IMR-90 (cell line): ENCODE results near the gene MAG. TPM values are rescaled to one million over a fixed set of nuclear protein-coding genes. Genes with fewer than 3 reads are reported as not detected.

ENCODE experiments used
- ATAC-seq: fragments of 200-7000 bp; cut with Tn5 transposase; 2 replicates; pipeline ENCODE4 v1.9.1; 2020; ENCODE audit warnings: low read depth, mild to moderate bottlenecking, moderate library complexity
- BruUV-seq: library from RNA; stranded (reverse); fragments of 400-500 nt; replicated peaks from 2 replicates; lab custom pipeline; 2021; lab: Mats Ljungman, UMichigan
- CTCF ChIA-PET: fragments of 300-600 bp; formaldehyde crosslinking; extraction: SDS; loops from one replicate; lab custom pipeline; 2021; ENCODE audit warnings: antibody characterized with exemption; lab: Yijun Ruan, JAX
- POLR2A ChIA-PET: fragments of 300-600 bp; sonication (Branson Sonifier 250); formaldehyde crosslinking; loops from one replicate; lab custom pipeline; 2022; ENCODE audit warnings: antibody characterized with exemption; ENCODE audit not compliant: unreplicated experiment; lab: Charles Lee
- DNase-seq: peaks from one replicate; pipeline ENCODE4 v3.0.0; 2013
- H2AFZ ChIP-seq: replicated peaks from 2 replicates; pipeline ENCODE3; 2013; ENCODE audit warnings: low read length, mild to moderate bottlenecking; ENCODE audit not compliant: poor library complexity
- H2AK5ac ChIP-seq: 2 replicates; pipeline ENCODE4 v1.6.1; 2013; ENCODE audit warnings: low read depth, low read length, inconsistent platforms
- H2AK9ac ChIP-seq: replicated peaks from 2 replicates; pipeline ENCODE3; 2013; ENCODE audit warnings: mild to moderate bottlenecking, low read depth, low read length, moderate library complexity; ENCODE audit not compliant: poor library complexity
- H2BK120ac ChIP-seq: 2 replicates; pipeline ENCODE4 v1.6.1; 2013; ENCODE audit warnings: low read depth, low read length, inconsistent platforms
- H2BK15ac ChIP-seq: 3 replicates; pipeline ENCODE4 v1.6.1; 2013; ENCODE audit warnings: low read depth, low read length, inconsistent platforms
- H2BK20ac ChIP-seq: 2 replicates; pipeline ENCODE4 v1.6.1; 2013; ENCODE audit warnings: low read depth, mild to moderate bottlenecking, inconsistent platforms, low read length, moderate library complexity
- H2BK5ac ChIP-seq: 2 replicates; pipeline ENCODE4 v1.6.1; 2013; ENCODE audit warnings: mild to moderate bottlenecking, low read depth, low read length, inconsistent platforms; ENCODE audit not compliant: poor library complexity, severe bottlenecking
- H3K14ac ChIP-seq: replicated peaks from 2 replicates; pipeline ENCODE4 v1.6.1; 2013; ENCODE audit warnings: low read depth, low read length, inconsistent platforms
- H3K18ac ChIP-seq: 2 replicates; pipeline ENCODE4 v1.6.1; 2013; ENCODE audit warnings: low read depth, low read length, control low read depth
- H3K23ac ChIP-seq: 2 replicates; pipeline ENCODE4 v1.6.1; 2013; ENCODE audit warnings: low read depth, low read length, inconsistent platforms
- H3K27ac ChIP-seq: 2 replicates; pipeline ENCODE4 v1.5.1; 2013; ENCODE audit warnings: mild to moderate bottlenecking, control low read depth, low read length; ENCODE audit not compliant: insufficient read depth
- H3K27me3 ChIP-seq: 2 replicates; pipeline ENCODE4 v1.6.1; 2013; ENCODE audit warnings: low read length; ENCODE audit not compliant: control insufficient read depth, insufficient read depth
- H3K36me3 ChIP-seq: 2 replicates; pipeline ENCODE4 v1.6.1; 2013; ENCODE audit warnings: low read length, mixed read lengths; ENCODE audit not compliant: control insufficient read depth, insufficient read depth
- H3K4ac ChIP-seq: 2 replicates; pipeline ENCODE4 v1.6.1; 2013; ENCODE audit warnings: low read depth, low read length, inconsistent platforms
- H3K4me1 ChIP-seq: 2 replicates; pipeline ENCODE4 v1.6.1; 2013; ENCODE audit warnings: low read length, mixed read lengths; ENCODE audit not compliant: control insufficient read depth, insufficient read depth
- H3K4me2 ChIP-seq: 2 replicates; pipeline ENCODE4 v1.6.1; 2013; ENCODE audit warnings: low read depth, mild to moderate bottlenecking, control low read depth, low read length, moderate library complexity
- H3K4me3 ChIP-seq: 2 replicates; pipeline ENCODE4 v1.5.1; 2013; ENCODE audit warnings: low read depth, mild to moderate bottlenecking, control low read depth, low read length, moderate library complexity; ENCODE audit not compliant: insufficient read depth
- H3K56ac ChIP-seq: 2 replicates; pipeline ENCODE4 v1.6.1; 2013; ENCODE audit warnings: low read length, inconsistent platforms; ENCODE audit not compliant: insufficient read depth; ENCODE audit errors: extremely low read depth
- H3K79me1 ChIP-seq, 2 experiments: 2 replicates each; pipeline ENCODE4 v1.6.1; 2013; ENCODE audit warnings: low read length in 2 of 2, inconsistent platforms in 1 of 2, low read depth in 1 of 2
- H3K9ac ChIP-seq: 2 replicates; pipeline ENCODE4 v1.6.1; 2013; ENCODE audit warnings: low read depth, low read length, control low read depth
- H3K9me1 ChIP-seq: 2 replicates; pipeline ENCODE4 v1.6.1; 2013; ENCODE audit warnings: low read length, inconsistent platforms; ENCODE audit not compliant: insufficient read depth
- H3K9me3 ChIP-seq: 2 replicates; pipeline ENCODE4 v1.6.1; 2013; ENCODE audit warnings: low read length; ENCODE audit not compliant: control insufficient read depth, insufficient read depth
- H4K20me1 ChIP-seq: 2 replicates; pipeline ENCODE4 v1.6.1; 2013; ENCODE audit warnings: low read length, inconsistent platforms; ENCODE audit not compliant: insufficient read depth
- H4K5ac ChIP-seq: 2 replicates; pipeline ENCODE4 v1.6.1; 2013; ENCODE audit warnings: mild to moderate bottlenecking, low read depth, low read length, control low read depth
- H4K8ac ChIP-seq, 2 experiments: 2 replicates each; pipeline ENCODE4 v1.6.1; 2013; ENCODE audit warnings: low read depth in 2 of 2, low read length in 2 of 2, control low read depth in 1 of 2, inconsistent platforms in 1 of 2
- H4K91ac ChIP-seq: 2 replicates; pipeline ENCODE4 v1.6.1; 2013; ENCODE audit warnings: low read depth, low read length, inconsistent platforms; ENCODE audit not compliant: insufficient read depth
- BHLHE40 ChIP-seq: fragments of 150-350 bp; IDR thresholded peaks from 2 replicates; pipeline ENCODE4 v1.6.1; 2016; ENCODE audit warnings: mild to moderate bottlenecking, low read depth, low read length
- CEBPB ChIP-seq: IDR thresholded peaks from 2 replicates; pipeline ENCODE4 v1.6.1; 2012; ENCODE audit warnings: low read depth, low read length, improper control_type of control experiment
- CHD1 ChIP-seq: IDR thresholded peaks from 2 replicates; pipeline ENCODE4 v1.6.1; 2012; ENCODE audit warnings: low read depth, low read length, improper control_type of control experiment
- FOS ChIP-seq: fragments of 150-350 bp; IDR thresholded peaks from 2 replicates; pipeline ENCODE4 v1.6.1; 2016; ENCODE audit warnings: low read depth, low read length
- MAFK ChIP-seq: IDR thresholded peaks from 2 replicates; pipeline ENCODE4 v1.6.1; 2012; ENCODE audit warnings: low read depth, low read length, improper control_type of control experiment
- MXI1 ChIP-seq: IDR thresholded peaks from 2 replicates; pipeline ENCODE4 v1.6.1; 2012; ENCODE audit warnings: low read depth, mild to moderate bottlenecking, low read length, moderate library complexity, borderline replicate concordance
- POLR2A ChIP-seq: IDR thresholded peaks from 2 replicates; pipeline ENCODE4 v1.6.1; 2012; ENCODE audit warnings: mild to moderate bottlenecking, low read depth, low read length
- RAD21 ChIP-seq: IDR thresholded peaks from 2 replicates; pipeline ENCODE4 v1.6.1; 2012; ENCODE audit warnings: low read length, improper control_type of control experiment
- RCOR1 ChIP-seq: IDR thresholded peaks from 2 replicates; pipeline ENCODE4 v1.6.1; 2012; ENCODE audit warnings: mild to moderate bottlenecking, low read length, improper control_type of control experiment; ENCODE audit not compliant: insufficient replicate concordance
- RFX5 ChIP-seq: IDR thresholded peaks from 2 replicates; pipeline ENCODE4 v1.8.0; 2012; ENCODE audit warnings: low read depth, mild to moderate bottlenecking, low read length, moderate library complexity
- SMC3 ChIP-seq: fragments of 150-350 bp; IDR thresholded peaks from 2 replicates; pipeline ENCODE4 v1.6.1; 2016; ENCODE audit warnings: low read depth, mild to moderate bottlenecking, antibody characterized with exemption, low read length, moderate library complexity
- USF2 ChIP-seq: fragments of 150-350 bp; IDR thresholded peaks from 2 replicates; pipeline ENCODE4 v1.6.1; 2017; ENCODE audit warnings: mild to moderate bottlenecking, antibody characterized with exemption, low read length, low read depth
- WGBS, 2 experiments: methylation state at CpG; one replicate each; pipeline versions ENCODE4 v1.1.5 to v1.1.7; 2013; ENCODE audit warnings: missing lambda C conversion rate in 2 of 2; ENCODE audit not compliant: insufficient read length in 1 of 2; ENCODE audit errors: extremely low coverage in 2 of 2; 5-methylcytosine and 5-hydroxymethylcytosine counted together
- dilution Hi-C: fragments of 300-500 bp; cut with HindIII; formaldehyde crosslinking; loops from one replicate; pipeline ENCODE4 v1.14.3; 2018; ENCODE audit warnings: low sequenced_read_pairs; ENCODE audit not compliant: unreplicated experiment
- in situ Hi-C: fragments of 300-500 bp; cut with MboI; formaldehyde crosslinking; loops from 3 replicates; pipeline ENCODE4 v1.14.3; 2019; ENCODE audit warnings: low sequenced_read_pairs, inconsistent platforms, mixed read lengths
- intact Hi-C: fragments of 100-400 bp; cut with micrococcal nuclease; formaldehyde crosslinking; loops from 2 replicates; pipeline ENCODE4 v1.10.0; 2022
- polyA plus RNA-seq, 3 experiments: library from polyadenylated mRNA; depleted of rRNA; stranded (reverse); fragments of >200 nt; gene quantifications; 2 replicates each; pipeline ENCODE4 v1.2.3, GENCODE V29; 2012; ENCODE audit warnings: low replicate concordance in 1 of 3
- total RNA-seq: library from RNA; depleted of rRNA; stranded (reverse); fragments of >200 nt; gene quantifications from 2 replicates; pipeline ENCODE4 v1.2.3, GENCODE V29; 2012
- TF ChIP-seq, protein P1 (sequence below): fragments of 150-350 bp; IDR thresholded peaks from 2 replicates; pipeline ENCODE4 v1.6.1; 2016; ENCODE audit warnings: low read depth, mild to moderate bottlenecking, low read length, moderate library complexity, borderline replicate concordance

Gene MAG
- total and polyA plus RNA-seq, 2 of the 4 experiments (the other 2 are of a cell fraction) = not detected

GRCh38 chr19:35314858-35315470 is 23.0 kb downstream of the MAG start:
- WGBS, 2 experiments = 80% methylated on average over 3 of the region's 10 CpGs; no CpG with 5 or more reads in 1 of the 2 experiments
- Histone ChIP-seq H3K4me3 (no peak overlapping the region), H2AK9ac (no peak overlapping the region), H3K9me1 (0 out of 2 replicates have a peak, but pooled peaks cover 5% of the 10 kb centered on the region), H3K27ac (no peak overlapping the region), H3K4me2 (no peak overlapping the region), H3K4me1 (peaks cover 5% of the 10 kb centered on the region), H2BK20ac (no peak overlapping the region), H3K56ac (no peak overlapping the region), H2AFZ (peak overlapping the region; percentile 18), H3K79me1 (no peaks in the 10 kb centered on the region), H3K14ac (no peak overlapping the region), H3K27me3 (no peaks in the 10 kb centered on the region; the same call in 1 of the 2 replicates), H3K9ac (no peak overlapping the region), H3K18ac (no peak overlapping the region), H3K4ac (no peak overlapping the region), H4K5ac (no peak overlapping the region), H2BK15ac (no peak overlapping the region), H2BK5ac (no peak overlapping the region), H4K91ac (no peak overlapping the region), H3K9me3 (no peaks in the 10 kb centered on the region), H3K23ac (no peak overlapping the region), H2AK5ac (no peak overlapping the region), H4K20me1 (no peaks in the 10 kb centered on the region), H2BK120ac (no peak overlapping the region), H3K36me3 (no peaks in the 10 kb centered on the region), H4K8ac (no peak overlapping the region)
- CTCF ChIA-PET = interaction anchor here (0.6 kb wide), 1 partner anchor 18 kb away, joined by 3 read pairs; no protein-coding TSS in a partner anchor
- POLR2A ChIA-PET = no interaction called here
- dilution Hi-C loops = no loop called here
- no peak for DNase-seq
- in situ Hi-C loops = no loop called here
- BruUV-seq = no TSS peak
- TF ChIP-seq RFX5 (no peak), BHLHE40 (no peak), RAD21 (no peak), MXI1 (no peak), FOS (no peak), RCOR1 (no peak), CEBPB (no peak), CHD1 (no peak), POLR2A (no peak), MAFK (no peak), USF2 (no peak), SMC3 (no peak)
- TF ChIP-seq, protein P1, sequence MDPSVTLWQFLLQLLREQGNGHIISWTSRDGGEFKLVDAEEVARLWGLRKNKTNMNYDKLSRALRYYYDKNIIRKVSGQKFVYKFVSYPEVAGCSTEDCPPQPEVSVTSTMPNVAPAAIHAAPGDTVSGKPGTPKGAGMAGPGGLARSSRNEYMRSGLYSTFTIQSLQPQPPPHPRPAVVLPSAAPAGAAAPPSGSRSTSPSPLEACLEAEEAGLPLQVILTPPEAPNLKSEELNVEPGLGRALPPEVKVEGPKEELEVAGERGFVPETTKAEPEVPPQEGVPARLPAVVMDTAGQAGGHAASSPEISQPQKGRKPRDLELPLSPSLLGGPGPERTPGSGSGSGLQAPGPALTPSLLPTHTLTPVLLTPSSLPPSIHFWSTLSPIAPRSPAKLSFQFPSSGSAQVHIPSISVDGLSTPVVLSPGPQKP = no peak
- intact Hi-C loops = no loop called here
- ATAC-seq = no peak
